ENCODE data around the gene PDE7B. TPM values are rescaled to one million over a fixed set of nuclear protein-coding genes. Genes with fewer than 3 reads are reported as not detected.

Gene PDE7B
- total and polyA plus RNA-seq, 4 donors = 0.26 to 3.7 (median 1.8) TPM

DNA sequence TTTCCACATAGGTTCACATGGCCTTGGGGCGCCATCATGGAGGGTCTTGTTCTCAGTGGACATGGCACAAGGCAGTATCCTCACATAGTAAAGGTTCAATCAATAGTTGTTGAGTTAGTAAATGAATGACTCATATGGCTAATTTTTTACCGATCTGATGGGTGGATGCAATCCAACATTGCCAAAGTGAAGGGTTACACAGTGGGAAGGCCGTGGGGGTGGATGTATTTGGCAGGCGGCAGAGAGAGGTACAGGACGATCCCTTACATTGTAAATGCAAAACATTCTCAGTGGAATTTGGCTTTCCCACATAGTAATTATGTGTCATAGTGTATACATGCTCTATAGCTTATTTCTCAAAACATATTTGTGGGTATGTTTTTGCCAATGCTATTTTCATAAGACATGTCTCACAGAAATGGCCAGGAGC is 21.0 kb upstream of the PDE7B start:
- ATAC-seq (ENCODE audit: insufficient read depth, low FRiP score) = no peak

DNA sequence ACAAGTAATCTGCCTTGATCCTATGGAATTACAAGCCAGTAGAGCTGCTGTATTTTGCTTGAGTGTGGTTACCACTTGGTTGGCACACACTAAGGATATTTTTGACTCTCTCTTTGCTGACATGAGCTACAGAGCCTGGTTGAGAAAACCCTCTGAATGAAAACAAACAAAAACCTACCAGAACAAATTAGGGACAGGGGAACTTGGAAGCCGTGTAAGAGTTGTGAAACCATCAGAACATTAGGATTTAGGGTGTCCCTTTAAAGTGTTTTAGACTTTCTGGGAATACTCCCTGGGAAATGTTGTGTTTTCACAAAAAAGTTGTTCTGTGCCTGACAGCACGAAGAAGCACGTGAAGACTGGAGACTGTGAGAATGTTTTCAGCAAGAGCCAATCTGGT is 20.5 kb upstream of the PDE7B start:
- Histone ChIP-seq H3K9me3 (ENCODE audit: control insufficient read depth in 4 of 4, insufficient read depth in 3 of 4, low read length in 3 of 4) (no peaks in the 10 kb centered on the region), H3K9ac (ENCODE audit: insufficient read depth in 1 of 2, low read length in 2 of 2) (no peak overlapping the region), H3K4me3 (no peak overlapping the region), H3K27me3 (ENCODE audit: control insufficient read depth in 3 of 3, insufficient read depth in 3 of 3, low read length in 2 of 3) (no peaks in the 10 kb centered on the region), H3K36me3 (ENCODE audit: control insufficient read depth in 4 of 4, insufficient read depth in 4 of 4, low read length in 4 of 4) (no peaks in the 10 kb centered on the region), H3K4me1 (ENCODE audit: control insufficient read depth in 5 of 5, insufficient read depth in 5 of 5, low read length in 5 of 5) (peaks cover 0 to 36% (median 4%) of the 10 kb centered on the region in 5 donors), H3K27ac (ENCODE audit: low read depth in 1 of 2, low read length in 1 of 2) (no peak overlapping the region)
- DNase-seq = peak in 1 of 3 donors; percentile 63
- no peak for ATAC-seq (ENCODE audit: insufficient read depth, low FRiP score)
- TF ChIP-seq, protein P1, sequence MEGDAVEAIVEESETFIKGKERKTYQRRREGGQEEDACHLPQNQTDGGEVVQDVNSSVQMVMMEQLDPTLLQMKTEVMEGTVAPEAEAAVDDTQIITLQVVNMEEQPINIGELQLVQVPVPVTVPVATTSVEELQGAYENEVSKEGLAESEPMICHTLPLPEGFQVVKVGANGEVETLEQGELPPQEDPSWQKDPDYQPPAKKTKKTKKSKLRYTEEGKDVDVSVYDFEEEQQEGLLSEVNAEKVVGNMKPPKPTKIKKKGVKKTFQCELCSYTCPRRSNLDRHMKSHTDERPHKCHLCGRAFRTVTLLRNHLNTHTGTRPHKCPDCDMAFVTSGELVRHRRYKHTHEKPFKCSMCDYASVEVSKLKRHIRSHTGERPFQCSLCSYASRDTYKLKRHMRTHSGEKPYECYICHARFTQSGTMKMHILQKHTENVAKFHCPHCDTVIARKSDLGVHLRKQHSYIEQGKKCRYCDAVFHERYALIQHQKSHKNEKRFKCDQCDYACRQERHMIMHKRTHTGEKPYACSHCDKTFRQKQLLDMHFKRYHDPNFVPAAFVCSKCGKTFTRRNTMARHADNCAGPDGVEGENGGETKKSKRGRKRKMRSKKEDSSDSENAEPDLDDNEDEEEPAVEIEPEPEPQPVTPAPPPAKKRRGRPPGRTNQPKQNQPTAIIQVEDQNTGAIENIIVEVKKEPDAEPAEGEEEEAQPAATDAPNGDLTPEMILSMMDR (IDR thresholded peaks at IDR 0.05; ENCODE audit: control extremely low read depth, extremely low read depth) = no peak
- WGBS, 2 donors = 69 to 79% methylated on average over 3 of the region's 3 CpGs

More for the DNA sequence above, 21.0 kb upstream of the PDE7B start:
- Histone ChIP-seq H3K9ac (ENCODE audit: insufficient read depth in 1 of 2, low read length in 2 of 2) (no peak overlapping the region), H3K36me3 (ENCODE audit: control insufficient read depth in 4 of 4, insufficient read depth in 4 of 4, low read length in 4 of 4) (no peaks in the 10 kb centered on the region), H3K9me3 (ENCODE audit: control insufficient read depth in 4 of 4, insufficient read depth in 3 of 4, low read length in 3 of 4) (no peaks in the 10 kb centered on the region), H3K27ac (ENCODE audit: low read depth in 1 of 2, low read length in 1 of 2) (no peak overlapping the region), H3K27me3 (ENCODE audit: control insufficient read depth in 3 of 3, insufficient read depth in 3 of 3, low read length in 2 of 3) (no peaks in the 10 kb centered on the region), H3K4me3 (no peak overlapping the region), H3K4me1 (ENCODE audit: control insufficient read depth in 5 of 5, insufficient read depth in 5 of 5, low read length in 5 of 5) (peaks cover 0 to 36% (median 4%) of the 10 kb centered on the region in 5 donors)
- 91 to 94% methylated on average over 5 of the region's 5 CpGs for WGBS, 2 donors
- TF ChIP-seq, protein P1 (IDR thresholded peaks at IDR 0.05; ENCODE audit: control extremely low read depth, extremely low read depth) = no peak
- peak; percentile 20 to 83 (median 78) for DNase-seq

DNA sequence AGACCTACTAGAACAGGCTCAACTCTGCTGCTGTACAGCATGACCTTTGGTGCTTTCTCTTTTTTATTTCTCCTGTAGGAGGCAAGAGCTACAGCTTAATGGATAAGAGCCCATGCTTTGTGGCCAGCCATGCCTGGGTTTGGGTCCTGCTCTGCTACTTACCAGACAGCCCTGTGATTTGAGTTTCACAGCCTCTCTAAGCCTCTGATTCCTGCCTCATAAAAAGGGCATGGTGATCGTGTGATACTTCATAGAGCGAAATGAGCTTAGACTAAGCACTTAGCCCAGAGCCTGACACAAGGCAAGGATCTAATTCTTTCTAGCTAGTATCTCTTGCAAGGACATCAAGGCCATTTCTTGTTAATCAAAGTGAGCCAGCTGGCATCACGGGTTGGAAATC is 19.3 kb upstream of the PDE7B start:
- TF ChIP-seq, protein P1 (IDR thresholded peaks at IDR 0.05; ENCODE audit: control extremely low read depth, extremely low read depth) = no peak
- no peak for DNase-seq
- peaks cover 0 to 36% (median 4%) of the 10 kb centered on the region in 5 donors for H3K4me1 ChIP-seq (ENCODE audit: control insufficient read depth in 5 of 5, insufficient read depth in 5 of 5, low read length in 5 of 5)
- WGBS, 2 donors = 88 to 93% methylated on average over 3 of the region's 3 CpGs
- H3K27me3 ChIP-seq (ENCODE audit: control insufficient read depth in 3 of 3, insufficient read depth in 3 of 3, low read length in 2 of 3) = no peaks in the 10 kb centered on the region
- no peak overlapping the region for H3K4me3 ChIP-seq
- no peak for ATAC-seq (ENCODE audit: insufficient read depth, low FRiP score)
- no peak overlapping the region for H3K9ac ChIP-seq (ENCODE audit: insufficient read depth in 1 of 2, low read length in 2 of 2)
- H3K36me3 ChIP-seq (ENCODE audit: control insufficient read depth in 4 of 4, insufficient read depth in 4 of 4, low read length in 4 of 4) = no peaks in the 10 kb centered on the region
- no peak overlapping the region for H3K27ac ChIP-seq (ENCODE audit: low read depth in 1 of 2, low read length in 1 of 2)
- no peaks in the 10 kb centered on the region for H3K9me3 ChIP-seq (ENCODE audit: control insufficient read depth in 4 of 4, insufficient read depth in 3 of 4, low read length in 3 of 4)

DNA sequence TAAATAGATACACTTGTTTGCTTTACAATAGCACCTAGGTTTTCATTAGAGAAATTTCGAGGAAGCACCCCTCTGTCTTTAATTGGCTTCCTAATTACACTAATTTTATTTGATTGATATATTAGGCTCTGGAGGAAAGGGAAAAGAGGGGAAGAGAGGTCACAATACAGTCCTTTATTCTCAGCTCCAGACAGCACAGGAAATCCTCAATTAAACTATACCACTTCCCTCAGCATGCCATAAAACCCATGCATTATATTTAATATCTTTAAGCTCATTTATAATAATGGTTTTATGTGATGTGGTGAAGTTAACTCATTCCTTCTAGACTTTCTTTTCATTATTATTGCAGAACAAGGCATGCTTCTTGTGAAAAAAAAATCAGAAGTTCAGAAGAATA is 17.7 kb upstream of the PDE7B start:
- 19 to 46% methylated on average over 1 of the region's 1 CpG for WGBS, 2 donors

More for the DNA sequence above, 17.7 kb upstream of the PDE7B start:
- TF ChIP-seq, protein P1 (IDR thresholded peaks at IDR 0.05; ENCODE audit: control extremely low read depth, extremely low read depth) = no peak
- no peak overlapping the region for H3K9ac ChIP-seq (ENCODE audit: insufficient read depth in 1 of 2, low read length in 2 of 2)
- H3K27ac ChIP-seq (ENCODE audit: low read depth in 1 of 2, low read length in 1 of 2) = no peak overlapping the region
- ATAC-seq (ENCODE audit: insufficient read depth, low FRiP score) (no peak), DNase-seq (no peak)
- no peaks in the 10 kb centered on the region for H3K27me3 ChIP-seq (ENCODE audit: control insufficient read depth in 3 of 3, insufficient read depth in 3 of 3, low read length in 2 of 3)
- peaks cover 0 to 36% (median 4%) of the 10 kb centered on the region in 5 donors for H3K4me1 ChIP-seq (ENCODE audit: control insufficient read depth in 5 of 5, insufficient read depth in 5 of 5, low read length in 5 of 5)
- no peak overlapping the region for H3K4me3 ChIP-seq
- no peaks in the 10 kb centered on the region for H3K36me3 ChIP-seq (ENCODE audit: control insufficient read depth in 4 of 4, insufficient read depth in 4 of 4, low read length in 4 of 4)
- H3K9me3 ChIP-seq (ENCODE audit: control insufficient read depth in 4 of 4, insufficient read depth in 3 of 4, low read length in 3 of 4) = no peaks in the 10 kb centered on the region

Measured in lung (tissue), 12 donors.